ENCODE measurements around the gene PSMA8. TPM values are rescaled to one million over a fixed set of nuclear protein-coding genes. Genes with fewer than 3 reads are reported as not detected.
A peak's percentile ranks its signal among the peaks of the same experiment; 100 is the strongest.
"Not testable (repeated sequence)": the region's sequence is repeated elsewhere in the genome, so short reads cannot be mapped to it uniquely, and the experiment has no call there.

The PSMA8 gene
- total RNA-seq, 2 experiments from 2014 or later = 0.19 TPM; not detected in 1

DNA sequence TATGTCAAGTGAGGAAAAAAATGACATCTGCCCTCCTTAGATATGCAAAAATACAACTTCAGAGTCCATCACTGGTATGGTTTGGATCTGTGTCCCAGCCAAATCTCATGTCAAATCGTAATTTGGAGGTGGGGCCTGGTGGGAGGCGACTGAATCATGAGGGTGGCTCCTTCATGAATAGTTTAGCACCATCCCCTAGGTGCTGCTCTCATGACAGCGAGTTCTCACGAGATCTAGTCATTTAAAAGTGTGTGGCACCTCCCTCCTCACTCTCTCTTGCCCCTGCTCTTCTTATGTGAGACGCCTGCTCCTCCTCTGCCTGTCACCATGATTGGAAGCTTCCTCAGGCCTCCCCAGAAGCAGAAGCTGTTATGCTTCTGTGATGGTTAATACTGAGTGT lies 5.9 kb upstream of the PSMA8 start:
- intact Hi-C loops (cut with micrococcal nuclease; ENCODE audit: unreplicated experiment) = no loop called here

DNA sequence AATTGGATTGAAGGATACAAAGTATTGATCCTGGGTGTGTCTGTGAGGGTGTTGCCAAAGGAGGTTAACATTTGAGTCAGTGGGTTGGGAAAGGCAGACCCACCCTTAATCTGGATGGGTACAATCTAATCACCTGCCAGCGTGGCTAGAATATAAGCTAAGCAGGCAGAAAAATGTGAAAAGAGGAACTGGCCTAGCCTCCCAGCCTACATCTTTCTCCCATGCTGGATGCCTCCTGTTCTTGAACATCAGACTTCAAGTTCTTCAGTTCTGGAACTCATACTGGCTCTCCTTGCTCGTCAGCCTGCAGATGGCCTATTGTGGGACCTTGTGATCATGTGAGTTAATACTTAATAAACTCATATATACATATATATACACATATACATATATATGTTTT lies 5.5 kb upstream of the PSMA8 start:
- H3K4me1 ChIP-seq (ENCODE audit: insufficient read depth, low read length, poor library complexity, severe bottlenecking); H3K9me2 ChIP-seq (ENCODE audit: insufficient read depth, low read length); BruUV-seq (replicated peaks); H2AFZ ChIP-seq (ENCODE audit: low read length); H3K27ac ChIP-seq (ENCODE audit: low read depth, low read length, poor library complexity, severe bottlenecking); CTCF ChIA-PET (ENCODE audit: unreplicated experiment); H3K79me2 ChIP-seq (ENCODE audit: insufficient read depth, low read depth, low read length); H4K20me1 ChIP-seq (ENCODE audit: insufficient read depth, low read length); H3K4me3 ChIP-seq (ENCODE audit: low read depth, low read length, poor library complexity, severe bottlenecking); H3K4me2 ChIP-seq (ENCODE audit: low read length); H3K9me3 ChIP-seq (ENCODE audit: low read length); H3K36me3 ChIP-seq (ENCODE audit: insufficient read depth, low read length); DNase-seq (ENCODE audit: low spot score); intact Hi-C loops (cut with micrococcal nuclease; ENCODE audit: unreplicated experiment): not testable (repeated sequence)
- POLR2A ChIA-PET = interaction anchor here (0.8 to 1.2 kb wide), 2 partner anchors 10 to 127 kb away, joined by 3 to 5 read pairs; no protein-coding TSS in a partner anchor

More for the DNA sequence above, 5.9 kb upstream of the PSMA8 start:
- Histone ChIP-seq H3K4me3 (ENCODE audit: low read depth, low read length, poor library complexity, severe bottlenecking) (no peak overlapping the region), H3K9me3 (ENCODE audit: low read length) (no peaks in the 10 kb centered on the region), H3K9me2 (ENCODE audit: insufficient read depth, low read length) (no peaks in the 10 kb centered on the region), H3K27ac (ENCODE audit: low read depth, low read length, poor library complexity, severe bottlenecking) (no peak overlapping the region), H3K79me2 (ENCODE audit: insufficient read depth, low read depth, low read length) (no peaks in the 10 kb centered on the region), H2AFZ (ENCODE audit: low read length) (peak overlapping the region; percentile 6; the same call in 1 of the 2 replicates), H3K4me1 (ENCODE audit: insufficient read depth, low read length, poor library complexity, severe bottlenecking) (no peaks in the 10 kb centered on the region), H3K36me3 (ENCODE audit: insufficient read depth, low read length) (no peaks in the 10 kb centered on the region), H3K4me2 (ENCODE audit: low read length) (no peak overlapping the region), H4K20me1 (ENCODE audit: insufficient read depth, low read length) (no peaks in the 10 kb centered on the region)
- no TSS peak for BruUV-seq (replicated peaks)
- ChIA-PET POLR2A (interaction anchor here (0.8 to 1.2 kb wide), 2 partner anchors 10 to 128 kb away, joined by 3 to 5 read pairs; no protein-coding TSS in a partner anchor), CTCF (ENCODE audit: unreplicated experiment) (no interaction called here)
- no peak for DNase-seq (ENCODE audit: low spot score)
- TF ChIP-seq EZH2phosphoT487 (IDR thresholded peaks at IDR 0.05; ENCODE audit: borderline replicate concordance, low read depth, low read length) = no peak
- TF ChIP-seq, protein P1, sequence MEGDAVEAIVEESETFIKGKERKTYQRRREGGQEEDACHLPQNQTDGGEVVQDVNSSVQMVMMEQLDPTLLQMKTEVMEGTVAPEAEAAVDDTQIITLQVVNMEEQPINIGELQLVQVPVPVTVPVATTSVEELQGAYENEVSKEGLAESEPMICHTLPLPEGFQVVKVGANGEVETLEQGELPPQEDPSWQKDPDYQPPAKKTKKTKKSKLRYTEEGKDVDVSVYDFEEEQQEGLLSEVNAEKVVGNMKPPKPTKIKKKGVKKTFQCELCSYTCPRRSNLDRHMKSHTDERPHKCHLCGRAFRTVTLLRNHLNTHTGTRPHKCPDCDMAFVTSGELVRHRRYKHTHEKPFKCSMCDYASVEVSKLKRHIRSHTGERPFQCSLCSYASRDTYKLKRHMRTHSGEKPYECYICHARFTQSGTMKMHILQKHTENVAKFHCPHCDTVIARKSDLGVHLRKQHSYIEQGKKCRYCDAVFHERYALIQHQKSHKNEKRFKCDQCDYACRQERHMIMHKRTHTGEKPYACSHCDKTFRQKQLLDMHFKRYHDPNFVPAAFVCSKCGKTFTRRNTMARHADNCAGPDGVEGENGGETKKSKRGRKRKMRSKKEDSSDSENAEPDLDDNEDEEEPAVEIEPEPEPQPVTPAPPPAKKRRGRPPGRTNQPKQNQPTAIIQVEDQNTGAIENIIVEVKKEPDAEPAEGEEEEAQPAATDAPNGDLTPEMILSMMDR (conservative IDR thresholded peaks at IDR 0.05; ENCODE audit: low read length) = no peak

DNA sequence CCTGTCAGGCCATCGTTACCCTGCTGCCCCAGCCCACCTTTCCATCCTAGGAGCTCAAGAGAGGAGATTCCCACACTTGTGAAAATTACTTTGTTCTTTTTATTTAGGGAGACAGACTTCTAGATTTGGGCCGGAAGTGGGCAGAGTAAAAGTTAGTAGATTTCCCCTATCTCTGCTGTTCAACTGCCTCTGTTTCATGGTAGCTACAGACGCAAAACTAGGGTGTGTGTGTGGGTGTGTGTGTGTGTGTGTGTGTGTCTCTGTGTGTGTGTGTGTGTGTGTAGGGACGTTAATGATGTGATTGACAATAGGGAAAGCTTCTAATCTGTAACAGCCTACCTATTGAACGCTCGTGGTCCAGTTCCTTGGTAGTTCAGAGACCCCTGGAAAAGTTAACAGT lies 438 bp downstream of the PSMA8 start:
- TF ChIP-seq, protein P1 (conservative IDR thresholded peaks at IDR 0.05; ENCODE audit: low read length) = no peak
- TF ChIP-seq EZH2phosphoT487 (IDR thresholded peaks at IDR 0.05; ENCODE audit: borderline replicate concordance, low read depth, low read length) = no peak
- Histone ChIP-seq H3K9me3 (ENCODE audit: low read length) (no peaks in the 10 kb centered on the region), H2AFZ (ENCODE audit: low read length) (no peak overlapping the region), H3K4me1 (ENCODE audit: insufficient read depth, low read length, poor library complexity, severe bottlenecking) (peaks cover 8% of the 10 kb centered on the region), H3K9me2 (ENCODE audit: insufficient read depth, low read length) (no peaks in the 10 kb centered on the region), H3K36me3 (ENCODE audit: insufficient read depth, low read length) (no peaks in the 10 kb centered on the region), H3K4me3 (ENCODE audit: low read depth, low read length, poor library complexity, severe bottlenecking) (no peak overlapping the region), H3K4me2 (ENCODE audit: low read length) (peak overlapping the region; percentile 24; the same call in 1 of the 2 replicates), H3K27ac (ENCODE audit: low read depth, low read length, poor library complexity, severe bottlenecking) (no peak overlapping the region), H4K20me1 (ENCODE audit: insufficient read depth, low read length) (no peaks in the 10 kb centered on the region), H3K79me2 (ENCODE audit: insufficient read depth, low read depth, low read length) (no peaks in the 10 kb centered on the region)
- CTCF ChIA-PET (ENCODE audit: unreplicated experiment) = no interaction called here
- BruUV-seq (replicated peaks) = no TSS peak
- POLR2A ChIA-PET = interaction anchor here (0.8 kb wide), 1 partner anchor 17 kb away, joined by 3 read pairs; no protein-coding TSS in a partner anchor
- no peak for DNase-seq (ENCODE audit: low spot score)
- intact Hi-C loops (cut with micrococcal nuclease; ENCODE audit: unreplicated experiment) = no loop called here

Measured in OCI-LY7 (cell line).